ENCODE results near the gene PECR.

The PECR gene

GRCh38 chr2:216108967-216109921 is 27.6 kb upstream of the PECR start, which contains the start of gene XRCC5:
XRCC5 (plus strand) TSS chr2:216109348; CDS start chr2:216109437, 89 bp downstream.
- DNase-seq (ENCODE audit: low read depth, low spot score), result peak; percentile 88
- H3K9me3 ChIP-seq (ENCODE audit: low read depth, low read length), result no peaks in the 10 kb centered on the region
- peak within 1 kb of the TSS; percentile 100 for H3K9ac ChIP-seq (ENCODE audit: insufficient read length)
- H3K4me3 ChIP-seq, result peak within 1 kb of the TSS; percentile 97
- peaks cover 41% of the 10 kb centered on the region for H3K36me3 ChIP-seq (ENCODE audit: insufficient read depth, low read length)
- H3K27ac ChIP-seq, result peak within 1 kb of the TSS; percentile 98
- TF ChIP-seq FOXP2 (optimal IDR thresholded peaks at IDR 0.05; ENCODE audit: control extremely low read depth, extremely low read length, insufficient read depth), result peak; percentile 43
- no peak for TF ChIP-seq EZH2 (IDR thresholded peaks at IDR 0.05)
- peak; percentile 97 for TF ChIP-seq POLR2AphosphoS5 (IDR thresholded peaks at IDR 0.05; ENCODE audit: borderline replicate concordance, low read depth, low read length)

- TF ChIP-seq FOXP2 (optimal IDR thresholded peaks at IDR 0.05; ENCODE audit: control extremely low read depth, extremely low read length, insufficient read depth), result no peak
- TF ChIP-seq POLR2AphosphoS5 (IDR thresholded peaks at IDR 0.05; ENCODE audit: borderline replicate concordance, low read depth, low read length), result no peak
- no peak for TF ChIP-seq EZH2 (IDR thresholded peaks at IDR 0.05)
- Histone ChIP-seq H3K9ac (ENCODE audit: insufficient read length) (peak overlapping the region; percentile 96), H3K4me3 (peak overlapping the region; percentile 97), H3K27ac (peak overlapping the region; percentile 98), H3K36me3 (ENCODE audit: insufficient read depth, low read length) (peaks cover 33% of the 10 kb centered on the region), H3K9me3 (ENCODE audit: low read depth, low read length) (no peaks in the 10 kb centered on the region)
- no peak for DNase-seq (ENCODE audit: low read depth, low spot score)
Observed at GRCh38 chr2:216108310-216108966, 26.8 kb upstream of the PECR start.

- DNase-seq (ENCODE audit: low read depth, low spot score), result no peak
- Histone ChIP-seq H3K36me3 (ENCODE audit: insufficient read depth, low read length) (peaks cover 27% of the 10 kb centered on the region), H3K27ac (peak overlapping the region; percentile 98), H3K4me3 (no peak overlapping the region), H3K9ac (ENCODE audit: insufficient read length) (peak overlapping the region; percentile 29), H3K9me3 (ENCODE audit: low read depth, low read length) (no peaks in the 10 kb centered on the region)
- TF ChIP-seq EZH2 (IDR thresholded peaks at IDR 0.05), result no peak
- TF ChIP-seq POLR2AphosphoS5 (IDR thresholded peaks at IDR 0.05; ENCODE audit: borderline replicate concordance, low read depth, low read length), result no peak
- no peak for TF ChIP-seq FOXP2 (optimal IDR thresholded peaks at IDR 0.05; ENCODE audit: control extremely low read depth, extremely low read length, insufficient read depth)
Observed at GRCh38 chr2:216107760-216108159, 26.2 kb upstream of the PECR start.

GRCh38 chr2:216107320-216107719 is 25.7 kb upstream of the PECR start:
- TF ChIP-seq POLR2AphosphoS5 (IDR thresholded peaks at IDR 0.05; ENCODE audit: borderline replicate concordance, low read depth, low read length), result no peak
- Histone ChIP-seq H3K9ac (ENCODE audit: insufficient read length) (peak overlapping the region; percentile 29), H3K36me3 (ENCODE audit: insufficient read depth, low read length) (peaks cover 22% of the 10 kb centered on the region), H3K27ac (peak overlapping the region; percentile 98; the same call in 1 of the 2 replicates), H3K4me3 (no peak overlapping the region), H3K9me3 (ENCODE audit: low read depth, low read length) (no peaks in the 10 kb centered on the region)
- no peak for DNase-seq (ENCODE audit: low read depth, low spot score)

GRCh38 chr2:216104691-216105090 is 23.1 kb upstream of the PECR start:
- H3K27ac ChIP-seq, result no peak overlapping the region
- no peaks in the 10 kb centered on the region; the same call in 1 of the 2 replicates for H3K36me3 ChIP-seq (ENCODE audit: insufficient read depth, low read length)
- no peak for DNase-seq (ENCODE audit: low read depth, low spot score)
- no peak overlapping the region for H3K4me3 ChIP-seq
- H3K9ac ChIP-seq (ENCODE audit: insufficient read length), result no peak overlapping the region
- TF ChIP-seq FOXP2 (optimal IDR thresholded peaks at IDR 0.05; ENCODE audit: control extremely low read depth, extremely low read length, insufficient read depth) (no peak), EZH2 (IDR thresholded peaks at IDR 0.05) (no peak), POLR2AphosphoS5 (IDR thresholded peaks at IDR 0.05; ENCODE audit: borderline replicate concordance, low read depth, low read length) (no peak)
- no peaks in the 10 kb centered on the region for H3K9me3 ChIP-seq (ENCODE audit: low read depth, low read length)

- no peak overlapping the region for H3K4me3 ChIP-seq
- H3K36me3 ChIP-seq (ENCODE audit: insufficient read depth, low read length), result no peaks in the 10 kb centered on the region
- H3K9ac ChIP-seq (ENCODE audit: insufficient read length), result no peak overlapping the region
- no peak for TF ChIP-seq FOXP2 (optimal IDR thresholded peaks at IDR 0.05; ENCODE audit: control extremely low read depth, extremely low read length, insufficient read depth)
- TF ChIP-seq POLR2AphosphoS5 (IDR thresholded peaks at IDR 0.05; ENCODE audit: borderline replicate concordance, low read depth, low read length), result no peak
- no peak for TF ChIP-seq EZH2 (IDR thresholded peaks at IDR 0.05)
- H3K27ac ChIP-seq, result no peak overlapping the region
- DNase-seq (ENCODE audit: low read depth, low spot score), result no peak
- H3K9me3 ChIP-seq (ENCODE audit: low read depth, low read length), result no peaks in the 10 kb centered on the region
Observed at GRCh38 chr2:216103213-216103612, 21.6 kb upstream of the PECR start.

GRCh38 chr2:216101109-216101508 is 19.5 kb upstream of the PECR start:
- Histone ChIP-seq H3K36me3 (ENCODE audit: insufficient read depth, low read length) (no peaks in the 10 kb centered on the region), H3K27ac (no peak overlapping the region), H3K9me3 (ENCODE audit: low read depth, low read length) (no peaks in the 10 kb centered on the region), H3K9ac (ENCODE audit: insufficient read length) (no peak overlapping the region), H3K4me3 (no peak overlapping the region)
- TF ChIP-seq FOXP2 (optimal IDR thresholded peaks at IDR 0.05; ENCODE audit: control extremely low read depth, extremely low read length, insufficient read depth) (no peak), POLR2AphosphoS5 (IDR thresholded peaks at IDR 0.05; ENCODE audit: borderline replicate concordance, low read depth, low read length) (no peak), EZH2 (IDR thresholded peaks at IDR 0.05) (no peak)
- DNase-seq (ENCODE audit: low read depth, low spot score), result no peak
